Activated naive CD8-positive, alpha-beta T cell treated with anti-CD3 and anti-CD28 coated beads, Interleukin-2, amount 50 U/mL, for 24 hours (primary cell): ENCODE data around the gene MEF2B.
"Not testable (repeated sequence)": the region's sequence is repeated elsewhere in the genome, so short reads cannot be mapped to it uniquely, and the experiment has no call there.

ENCODE experiments used
- ATAC-seq: fragments of 150-1000 bp; cut with Tn5 transposase; one replicate; pipeline ENCODE4 v1.10.0; 2021
- DNase-seq: peaks from one replicate; pipeline ENCODE4 v3.0.0; 2021
- H3K27ac Mint-ChIP-seq: one replicate; pipeline ENCODE4 v1.8.0; 2021; ENCODE audit warnings: mild to moderate bottlenecking, mixed read lengths
- H3K27me3 Mint-ChIP-seq: one replicate; pipeline ENCODE4 v1.8.0; 2021; ENCODE audit warnings: mixed read lengths
- H3K36me3 Mint-ChIP-seq: one replicate; pipeline ENCODE4 v1.8.0; 2021; ENCODE audit warnings: low read depth, mixed read lengths
- H3K4me1 Mint-ChIP-seq: one replicate; pipeline ENCODE4 v1.8.0; 2021; ENCODE audit warnings: mixed read lengths
- H3K4me3 Mint-ChIP-seq: one replicate; pipeline ENCODE4 v1.8.0; 2021; ENCODE audit warnings: mild to moderate bottlenecking, moderate library complexity, mixed read lengths
- H3K9me3 Mint-ChIP-seq: one replicate; pipeline ENCODE4 v1.8.0; 2021; ENCODE audit warnings: mixed read lengths

Gene MEF2B

DNA sequence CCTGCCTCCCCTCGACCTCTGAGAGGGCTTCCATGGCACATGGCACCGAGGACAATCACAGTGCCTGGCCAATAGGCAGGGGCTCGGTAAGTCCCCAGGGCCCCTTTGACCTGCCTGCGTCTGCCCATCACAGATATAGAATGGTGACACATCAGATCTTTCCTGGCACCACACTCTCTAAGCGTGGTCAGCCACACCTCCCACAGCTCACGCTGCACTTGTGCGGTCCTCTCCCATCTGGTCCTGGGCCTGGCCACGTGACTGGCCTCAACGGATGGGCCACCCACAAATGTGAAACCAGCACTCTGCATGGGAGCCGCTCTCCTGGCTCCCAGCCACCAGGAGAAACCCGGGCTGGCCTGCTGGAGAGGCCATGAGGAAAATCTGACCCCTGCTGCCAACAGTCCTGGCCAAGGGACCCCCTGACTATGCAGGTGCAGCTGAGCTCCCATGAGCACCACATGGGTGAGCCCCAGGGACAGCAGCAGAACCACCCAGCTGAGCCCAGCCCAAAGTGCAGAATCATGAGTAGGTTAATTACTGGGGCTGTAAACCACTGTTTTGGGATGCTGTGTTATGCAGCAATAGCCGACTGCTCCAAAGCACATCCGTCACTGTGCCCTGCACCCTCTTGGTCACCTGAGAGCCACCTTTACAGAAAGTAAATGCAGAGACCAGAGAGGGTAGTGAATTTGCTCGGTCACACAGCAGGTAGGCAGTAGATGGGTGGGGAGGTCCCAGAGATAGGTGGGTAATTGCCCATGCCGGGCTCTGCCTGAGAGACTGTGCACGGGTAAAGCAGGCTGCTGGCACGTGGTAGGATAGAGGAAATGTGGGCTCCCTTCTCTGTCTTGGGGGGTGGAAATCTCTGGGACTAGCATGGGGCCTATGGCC is 9.7 kb upstream of the MEF2B start:
- Mint-ChIP-seq H3K27me3 (no peaks in the 10 kb centered on the region), H3K27ac (no peak overlapping the region), H3K4me3 (no peak overlapping the region), H3K4me1 (no peaks in the 10 kb centered on the region), H3K36me3 (peaks cover 10% of the 10 kb centered on the region), H3K9me3 (no peaks in the 10 kb centered on the region)
- ATAC-seq (no peak), DNase-seq (no peak)

GRCh38 chr19:19176950-19177349 is 6.9 kb upstream of the MEF2B start:
- H3K27ac Mint-ChIP-seq = no peak overlapping the region

GRCh38 chr19:19173243-19173642 is 3.2 kb upstream of the MEF2B start:
- not testable (repeated sequence) for H3K27me3 Mint-ChIP-seq, H3K36me3 Mint-ChIP-seq, DNase-seq, ATAC-seq, H3K27ac Mint-ChIP-seq, H3K9me3 Mint-ChIP-seq, H3K4me3 Mint-ChIP-seq
- peaks cover 13% of the 10 kb centered on the region for H3K4me1 Mint-ChIP-seq

More at GRCh38 chr19:19176950-19177349, 6.9 kb upstream of the MEF2B start:
- DNase-seq = no peak
- no peak overlapping the region for H3K4me3 Mint-ChIP-seq
- H3K36me3 Mint-ChIP-seq = peaks cover 10% of the 10 kb centered on the region
- no peaks in the 10 kb centered on the region for H3K4me1 Mint-ChIP-seq
- ATAC-seq = no peak
- H3K9me3 Mint-ChIP-seq = no peaks in the 10 kb centered on the region
- no peaks in the 10 kb centered on the region for H3K27me3 Mint-ChIP-seq

GRCh38 chr19:19171821-19172532 is 1.9 kb upstream of the MEF2B start:
- Mint-ChIP-seq H3K4me1 (peaks cover 13% of the 10 kb centered on the region), H3K27me3 (no peaks in the 10 kb centered on the region), H3K36me3 (peaks cover 4% of the 10 kb centered on the region), H3K4me3 (no peak overlapping the region), H3K27ac (no peak overlapping the region), H3K9me3 (no peaks in the 10 kb centered on the region)
- no peak for ATAC-seq
- DNase-seq = no peak

DNA sequence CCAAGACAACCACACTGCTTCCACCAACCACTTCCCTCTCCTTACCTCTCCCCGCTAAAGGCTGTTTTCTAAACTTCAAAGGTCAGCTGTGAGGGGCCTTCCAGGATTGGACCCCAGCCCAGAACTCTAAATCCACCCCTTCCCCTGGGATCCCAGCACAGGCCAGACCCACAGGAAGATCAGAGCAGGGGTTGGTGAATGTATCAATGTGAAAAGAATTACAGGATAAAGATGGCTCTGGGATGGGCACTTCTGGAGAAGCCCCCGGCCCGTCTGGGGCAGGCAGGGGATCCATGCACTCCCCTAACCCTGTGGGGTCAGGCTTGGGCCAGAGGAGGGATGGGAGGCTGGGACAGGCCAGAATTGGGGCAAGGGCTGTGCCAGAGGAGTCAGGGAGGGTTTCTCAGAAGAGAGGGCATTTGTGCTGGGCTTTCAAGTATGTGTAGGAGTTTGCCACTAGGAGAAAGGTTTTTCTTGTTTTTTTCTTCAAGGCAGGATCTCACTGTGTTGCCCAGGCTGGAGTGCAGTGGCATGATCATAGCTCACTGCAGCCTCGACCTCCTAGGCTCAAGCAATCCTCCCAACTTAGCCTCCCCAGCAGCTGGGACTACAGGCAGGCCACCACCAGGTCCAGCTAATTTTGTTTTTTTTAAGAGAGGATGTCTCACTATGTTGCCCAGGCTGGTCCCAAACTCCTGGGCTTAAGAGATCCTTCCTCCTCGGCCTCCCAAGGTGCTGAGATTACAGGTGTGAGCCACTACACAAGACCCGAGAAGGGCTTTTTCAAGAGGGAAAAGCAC is 1.0 kb upstream of the MEF2B start:
- H3K27me3 Mint-ChIP-seq = no peaks in the 10 kb centered on the region
- DNase-seq = no peak
- no peak for ATAC-seq
- H3K36me3 Mint-ChIP-seq = peaks cover 4% of the 10 kb centered on the region
- no peak overlapping the region for H3K4me3 Mint-ChIP-seq
- H3K4me1 Mint-ChIP-seq = peaks cover 13% of the 10 kb centered on the region
- no peaks in the 10 kb centered on the region for H3K9me3 Mint-ChIP-seq
- H3K27ac Mint-ChIP-seq = no peak overlapping the region

DNA sequence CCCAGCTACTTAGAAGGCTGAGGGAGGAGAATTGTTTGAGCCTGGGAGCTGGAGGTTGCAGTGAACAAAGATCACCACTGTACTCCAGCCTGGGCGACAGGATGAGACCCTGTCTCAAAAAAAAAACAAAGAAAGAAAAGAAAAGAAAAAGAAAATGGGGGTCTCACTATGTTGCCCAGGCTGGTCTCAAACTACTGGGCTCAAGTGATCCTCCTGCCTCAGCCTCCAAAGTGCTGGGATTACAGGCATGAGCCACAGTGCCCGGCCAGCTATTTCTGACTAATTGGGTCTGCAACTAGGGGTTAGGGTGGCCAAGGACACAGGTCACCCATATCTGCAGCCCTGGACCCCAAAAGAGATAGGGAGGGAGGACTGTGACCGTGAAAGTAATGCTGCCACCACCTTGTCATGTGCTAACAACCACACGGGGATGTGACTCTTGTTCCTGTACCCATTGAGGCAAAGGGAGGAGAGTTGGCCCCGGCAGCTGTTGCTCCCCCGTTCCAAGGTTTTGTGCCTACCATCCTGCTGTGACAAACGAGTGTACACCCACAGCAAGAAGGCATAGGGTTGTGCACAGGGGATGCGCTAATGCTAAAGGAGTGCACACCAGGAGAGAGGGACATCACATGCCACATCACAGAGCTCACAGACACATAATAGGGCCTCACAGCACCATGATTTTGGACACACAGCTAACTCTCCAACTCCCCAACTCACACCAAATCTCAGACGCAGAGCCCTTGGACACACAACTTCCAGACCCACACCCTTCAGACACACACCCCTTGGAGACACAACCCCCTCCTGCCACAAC is 619 bp downstream of the MEF2B start:
- no peak for DNase-seq
- H3K4me1 Mint-ChIP-seq = peaks cover 13% of the 10 kb centered on the region
- peaks cover 2% of the 10 kb centered on the region for H3K36me3 Mint-ChIP-seq
- peak overlapping the region; percentile 32 for H3K4me3 Mint-ChIP-seq
- no peaks in the 10 kb centered on the region for H3K9me3 Mint-ChIP-seq
- ATAC-seq = no peak
- H3K27me3 Mint-ChIP-seq = no peaks in the 10 kb centered on the region
- no peak overlapping the region for H3K27ac Mint-ChIP-seq

- Mint-ChIP-seq H3K9me3 (no peaks in the 10 kb centered on the region), H3K4me1 (peaks cover 13% of the 10 kb centered on the region), H3K27ac (no peak overlapping the region), H3K36me3 (peaks cover 2% of the 10 kb centered on the region), H3K27me3 (no peaks in the 10 kb centered on the region), H3K4me3 (no peak overlapping the region)
- ATAC-seq (no peak), DNase-seq (no peak)
Observed at GRCh38 chr19:19167612-19168011, 2.5 kb downstream of the MEF2B start.

DNA sequence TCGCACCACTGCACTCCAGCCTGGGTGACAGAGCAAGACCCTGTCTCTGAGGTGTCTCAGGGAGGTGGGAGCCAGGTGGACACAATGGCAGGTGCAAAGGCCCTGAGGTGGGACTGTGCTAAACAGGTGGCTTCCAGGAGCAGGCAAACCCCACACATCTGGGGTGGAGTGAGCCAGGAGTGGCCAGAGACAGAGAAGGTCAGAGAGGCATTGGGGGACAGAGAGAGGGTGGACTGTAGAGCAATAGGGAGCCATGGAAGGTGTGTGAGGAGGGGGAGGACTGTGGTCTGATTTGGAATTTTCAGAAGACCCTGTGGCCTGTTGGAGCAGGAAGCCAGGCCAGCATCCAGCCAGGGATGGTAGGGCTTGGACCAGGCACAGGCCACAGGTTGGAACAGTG is 4.7 kb downstream of the MEF2B start:
- H3K9me3 Mint-ChIP-seq = no peaks in the 10 kb centered on the region
- ATAC-seq (no peak), DNase-seq (no peak)
- no peaks in the 10 kb centered on the region for H3K36me3 Mint-ChIP-seq
- no peak overlapping the region for H3K4me3 Mint-ChIP-seq
- H3K27me3 Mint-ChIP-seq = no peaks in the 10 kb centered on the region
- H3K27ac Mint-ChIP-seq = no peak overlapping the region
- H3K4me1 Mint-ChIP-seq = peaks cover 12% of the 10 kb centered on the region

GRCh38 chr19:19162495-19162894 is 7.6 kb downstream of the MEF2B start:
- H3K27ac Mint-ChIP-seq = no peak overlapping the region

DNA sequence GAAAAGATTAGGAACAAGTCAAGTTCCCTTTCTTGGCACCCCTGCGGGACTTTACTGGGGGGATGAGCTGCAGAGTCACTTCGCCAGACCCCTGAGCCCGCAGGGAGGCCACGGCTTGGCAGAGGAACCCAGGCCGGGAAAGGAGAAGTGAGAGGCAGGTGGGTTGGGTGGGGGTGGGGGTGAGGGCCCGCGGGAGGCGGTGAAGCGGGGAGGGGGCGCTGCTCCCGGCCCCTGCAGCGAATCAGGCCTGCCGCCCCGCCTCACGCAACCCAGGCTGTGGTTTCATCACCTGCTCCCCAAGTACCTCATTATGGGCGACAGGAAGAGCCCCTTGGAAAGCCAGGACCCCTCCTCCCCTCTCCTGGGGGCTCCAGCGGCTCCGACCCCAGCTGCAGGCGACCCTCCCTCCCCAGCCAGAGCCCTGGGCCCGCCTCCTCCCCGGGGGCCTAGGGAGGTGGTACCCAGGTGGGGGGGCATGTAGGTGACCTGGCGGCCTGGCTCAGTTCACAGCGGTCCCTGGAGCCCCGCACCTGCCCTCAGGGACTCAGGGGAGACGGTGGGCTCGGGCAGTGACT is 9.5 kb downstream of the MEF2B start:
- Mint-ChIP-seq H3K4me1 (peaks cover 10% of the 10 kb centered on the region), H3K9me3 (no peaks in the 10 kb centered on the region), H3K4me3 (no peak overlapping the region), H3K27me3 (no peaks in the 10 kb centered on the region), H3K27ac (no peak overlapping the region), H3K36me3 (peaks cover 10% of the 10 kb centered on the region)
- ATAC-seq (peak; percentile 18), DNase-seq (peak; percentile 9)

More at GRCh38 chr19:19162495-19162894, 7.6 kb downstream of the MEF2B start:
- no peak for ATAC-seq
- no peak overlapping the region for H3K4me3 Mint-ChIP-seq
- H3K27me3 Mint-ChIP-seq = no peaks in the 10 kb centered on the region
- no peak for DNase-seq
- peaks cover 10% of the 10 kb centered on the region for H3K4me1 Mint-ChIP-seq
- no peaks in the 10 kb centered on the region for H3K9me3 Mint-ChIP-seq
- H3K36me3 Mint-ChIP-seq = no peaks in the 10 kb centered on the region

DNA sequence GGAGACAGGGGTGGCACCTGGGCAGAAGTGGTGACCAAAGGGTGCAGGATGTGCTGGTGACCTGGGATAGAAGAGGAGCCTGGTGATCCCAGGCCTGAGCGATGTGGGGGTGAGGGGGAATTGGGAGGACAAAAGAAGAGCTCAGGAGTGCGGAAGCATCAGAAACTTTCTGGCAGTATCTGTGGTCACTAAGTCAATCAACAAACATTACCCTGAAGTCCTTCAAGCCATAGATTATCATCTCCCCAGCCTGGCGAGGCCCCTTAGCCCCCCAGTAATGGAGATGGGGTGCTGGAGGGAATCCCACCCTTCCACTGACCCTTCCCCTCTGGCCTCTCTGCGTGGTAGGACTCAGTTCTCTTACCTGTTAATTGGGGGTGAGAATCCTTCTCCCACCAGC is 10.5 kb downstream of the MEF2B start:
- no peak for ATAC-seq
- H3K4me1 Mint-ChIP-seq = peaks cover 10% of the 10 kb centered on the region
- H3K27ac Mint-ChIP-seq = no peak overlapping the region
- H3K9me3 Mint-ChIP-seq = no peaks in the 10 kb centered on the region
- no peak overlapping the region for H3K4me3 Mint-ChIP-seq
- DNase-seq = no peak
- H3K36me3 Mint-ChIP-seq = peaks cover 13% of the 10 kb centered on the region
- H3K27me3 Mint-ChIP-seq = no peaks in the 10 kb centered on the region

GRCh38 chr19:19157808-19158207 is 12.3 kb downstream of the MEF2B start:
- Mint-ChIP-seq H3K4me1 (peaks cover 10% of the 10 kb centered on the region), H3K4me3 (no peak overlapping the region), H3K36me3 (peaks cover 13% of the 10 kb centered on the region), H3K27me3 (no peaks in the 10 kb centered on the region), H3K27ac (no peak overlapping the region), H3K9me3 (no peaks in the 10 kb centered on the region)
- no peak for DNase-seq
- ATAC-seq = no peak

DNA sequence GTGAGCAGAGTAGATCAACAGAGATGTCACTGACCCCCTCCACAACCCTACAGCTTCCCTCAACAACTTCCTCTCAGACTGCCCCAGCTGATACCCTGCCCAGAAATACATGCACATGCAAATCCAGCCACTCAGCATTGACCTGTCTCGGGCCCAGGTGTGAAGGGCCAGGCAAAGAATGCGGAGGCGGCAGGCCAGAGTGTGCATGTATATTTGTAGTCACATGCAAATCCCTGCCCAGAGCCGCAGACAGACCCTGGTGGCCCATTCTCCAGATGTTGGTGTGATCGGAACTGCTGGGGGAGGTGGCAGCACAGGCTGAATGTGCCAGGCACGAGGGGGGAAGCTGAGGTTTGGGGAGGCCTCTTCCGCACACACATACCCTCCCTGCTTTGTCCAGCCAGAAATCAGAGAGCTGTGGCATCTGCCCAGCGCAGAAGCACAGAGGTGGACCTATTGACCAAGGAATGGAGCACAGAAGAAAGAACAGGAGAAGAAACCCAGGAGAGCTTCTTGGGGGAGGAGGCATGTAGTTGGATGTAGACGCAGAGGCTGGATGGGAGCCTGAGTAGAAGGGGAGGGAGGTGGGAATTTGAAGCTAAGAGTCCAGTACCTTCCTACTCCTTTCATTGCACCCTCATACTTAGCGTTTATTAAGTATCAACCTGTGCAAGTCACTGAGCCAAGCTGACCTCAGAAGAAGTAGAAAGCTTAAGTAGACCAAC is 14.4 kb downstream of the MEF2B start:
- peaks cover 7% of the 10 kb centered on the region for H3K4me1 Mint-ChIP-seq
- ATAC-seq (no peak), DNase-seq (no peak)
- H3K27ac Mint-ChIP-seq = no peak overlapping the region
- H3K36me3 Mint-ChIP-seq = peaks cover 13% of the 10 kb centered on the region
- no peaks in the 10 kb centered on the region for H3K9me3 Mint-ChIP-seq
- H3K27me3 Mint-ChIP-seq = no peaks in the 10 kb centered on the region
- no peak overlapping the region for H3K4me3 Mint-ChIP-seq
